H54 (cell line): ENCODE data around the gene ALS2CL.
"Not testable (repeated sequence)": the region's sequence is repeated elsewhere in the genome, so short reads cannot be mapped to it uniquely, and the experiment has no call there.

ENCODE experiments used
- DNase-seq: peaks from one replicate; pipeline ENCODE4 v3.0.0; 2011; ENCODE audit warnings: low spot score, mixed read lengths; ENCODE audit not compliant: insufficient read length
- FAIRE-seq: peaks from 3 replicates; lab custom pipeline; 2011; peaks lifted over from hg19 to GRCh38; lab: Jason Lieb, UNC
- POLR2A ChIP-seq: IDR thresholded peaks from 2 replicates; pipeline ENCODE4 v1.6.1; 2011; ENCODE audit warnings: low read depth, mild to moderate bottlenecking, low read length

Gene ALS2CL

DNA sequence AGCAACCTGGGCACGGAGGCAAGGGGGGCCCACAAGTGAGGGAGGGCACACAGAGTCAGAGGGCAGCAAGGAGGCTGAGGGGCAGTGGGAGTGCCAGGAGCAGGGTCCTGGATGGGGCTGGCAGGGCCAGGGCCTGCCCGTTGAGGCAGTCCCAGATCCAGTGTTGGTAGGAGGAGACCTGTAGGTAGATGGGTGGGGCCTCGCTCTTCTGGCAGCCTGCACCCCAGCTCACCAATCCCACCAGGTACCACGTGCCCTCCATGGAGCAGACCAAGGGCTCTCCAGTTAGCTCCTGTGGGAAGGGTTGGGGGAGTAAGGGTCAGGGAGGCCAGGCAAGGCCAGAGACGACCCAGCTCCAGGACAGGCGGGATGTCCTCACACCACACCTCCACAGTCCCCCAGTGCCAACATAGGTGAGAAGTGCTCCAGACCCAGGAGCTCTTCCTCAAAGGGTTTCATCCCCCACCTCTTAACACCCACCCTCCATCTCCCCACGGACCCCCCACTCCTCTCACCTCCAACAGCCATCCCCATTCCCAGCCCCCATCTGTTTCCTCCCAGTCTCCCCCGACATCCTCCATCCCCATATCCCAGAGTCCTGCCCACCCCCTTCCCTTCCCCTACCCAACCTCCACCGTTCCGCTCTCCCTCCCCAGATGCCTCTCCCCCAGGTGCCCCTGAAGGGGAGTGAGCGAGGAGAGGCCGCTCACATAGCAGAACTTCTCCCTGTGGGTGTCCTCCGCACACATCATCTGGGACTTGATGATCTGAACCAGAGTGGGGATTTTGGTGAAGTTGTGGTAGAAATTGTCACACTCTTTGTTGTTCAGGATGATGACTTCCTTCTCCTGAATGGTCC, 18.9 kb upstream of the ALS2CL start:
- FAIRE-seq, result no peak
- no peak for TF ChIP-seq POLR2A
- DNase-seq, result no peak

GRCh38 chr3:46711760-46712159, 18.3 kb upstream of the ALS2CL start:
- no peak for TF ChIP-seq POLR2A
- FAIRE-seq, result no peak
- DNase-seq, result no peak

DNA sequence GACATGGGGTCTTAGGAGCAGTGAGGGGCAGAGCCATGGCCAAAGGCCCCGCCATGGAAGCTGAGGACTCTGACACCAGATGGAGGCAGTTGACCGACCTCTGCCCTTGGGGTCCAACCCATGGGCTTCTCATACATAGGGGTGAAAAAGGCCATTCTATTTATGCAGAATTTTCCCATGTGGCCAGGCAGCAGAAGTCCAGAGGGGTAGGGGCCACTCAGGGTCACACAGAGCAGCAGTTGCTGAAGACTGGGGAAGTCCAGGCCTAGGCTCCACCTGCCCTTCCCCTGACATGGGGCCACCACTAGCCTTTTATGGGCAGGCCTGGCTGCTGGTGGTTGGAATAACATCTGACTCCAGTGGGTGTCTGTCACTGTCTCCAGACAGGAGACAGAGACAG, 17.8 kb upstream of the ALS2CL start:
- no peak for DNase-seq
- no peak for TF ChIP-seq POLR2A
- no peak for FAIRE-seq

DNA sequence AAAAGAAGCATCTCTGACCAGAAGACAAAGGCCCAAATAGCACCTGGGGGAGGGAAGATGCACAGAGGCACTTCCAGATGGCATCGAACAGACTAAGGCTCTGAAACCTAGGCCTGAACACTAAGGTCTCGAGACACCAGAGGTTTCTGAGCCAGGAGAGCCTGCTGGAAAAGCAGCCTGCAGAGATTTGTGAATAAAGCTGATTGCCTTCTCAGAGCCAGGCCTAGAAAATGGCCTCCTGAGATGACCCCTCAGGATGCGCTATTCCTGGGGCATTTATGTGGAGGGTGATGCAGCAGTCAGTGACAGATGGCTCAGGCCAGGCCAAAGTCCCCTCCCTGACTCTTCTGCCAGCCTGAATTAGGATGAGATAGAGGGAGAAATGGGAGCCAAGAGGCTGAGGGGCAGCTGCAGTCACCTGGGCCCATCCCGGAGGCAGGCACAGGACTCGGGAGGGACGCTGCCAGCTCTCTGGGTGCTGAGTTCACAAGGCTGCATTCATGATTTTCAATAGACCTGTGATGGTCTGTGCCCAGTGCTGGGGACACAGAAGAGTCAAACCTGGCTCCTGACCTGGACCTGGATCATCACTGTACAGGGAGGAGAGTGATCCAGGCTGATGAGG, 17.3 kb upstream of the ALS2CL start:
- no peak for TF ChIP-seq POLR2A
- no peak for FAIRE-seq
- DNase-seq, result no peak

- FAIRE-seq, result no peak
- TF ChIP-seq POLR2A, result no peak
These were observed 16.8 kb upstream of the ALS2CL start for GRCh38 chr3:46710229-46710628.

DNA sequence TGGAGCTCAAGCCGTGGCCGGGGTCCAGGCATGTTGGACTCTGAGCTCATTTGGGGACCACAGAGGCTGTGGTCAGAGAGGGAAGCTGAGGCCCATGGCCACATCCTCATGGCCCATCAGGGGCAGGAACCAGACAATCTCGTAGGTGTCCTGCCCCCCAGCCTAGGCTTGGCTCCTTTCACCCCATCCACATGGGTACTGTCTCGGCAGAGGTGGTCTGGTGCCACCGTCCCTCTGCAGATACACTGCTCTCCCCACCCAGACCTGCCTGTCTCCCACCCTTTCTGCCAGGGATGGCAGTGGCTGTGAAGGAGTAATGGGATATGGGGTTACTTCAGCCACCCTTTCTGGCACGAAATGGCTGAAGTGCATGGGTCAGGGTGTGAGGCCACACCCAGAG, 16.2 kb upstream of the ALS2CL start:
- DNase-seq, result no peak
- no peak for FAIRE-seq
- no peak for TF ChIP-seq POLR2A

More at GRCh38 chr3:46710229-46710628, 16.8 kb upstream of the ALS2CL start:
- no peak for DNase-seq

DNA sequence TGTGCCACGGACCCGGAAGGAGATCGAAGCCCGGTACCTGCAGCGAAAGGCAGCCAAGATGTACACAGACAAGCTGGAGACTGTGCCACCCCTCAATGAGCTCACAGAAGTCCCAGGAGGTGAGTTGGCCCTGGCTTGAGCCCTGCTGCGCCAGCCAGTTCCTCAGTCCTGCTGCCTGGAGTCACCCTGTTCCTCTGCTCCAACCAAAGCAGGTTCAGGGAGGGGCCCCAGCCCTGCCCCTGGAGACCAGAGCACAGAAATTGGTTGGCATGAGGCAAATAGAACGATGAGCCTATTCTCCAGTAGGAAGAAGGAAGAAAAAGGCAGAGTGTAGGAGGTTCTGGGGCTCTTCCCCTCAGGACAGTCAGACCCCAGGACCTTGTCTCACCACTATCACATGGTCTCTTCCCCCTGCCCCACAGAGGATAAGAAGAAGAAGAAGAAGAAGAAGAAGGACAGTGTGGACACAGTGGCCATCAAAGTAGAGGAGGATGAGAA, 15.7 kb upstream of the ALS2CL start:
- no peak for DNase-seq
- TF ChIP-seq POLR2A, result no peak
- no peak for FAIRE-seq

DNA sequence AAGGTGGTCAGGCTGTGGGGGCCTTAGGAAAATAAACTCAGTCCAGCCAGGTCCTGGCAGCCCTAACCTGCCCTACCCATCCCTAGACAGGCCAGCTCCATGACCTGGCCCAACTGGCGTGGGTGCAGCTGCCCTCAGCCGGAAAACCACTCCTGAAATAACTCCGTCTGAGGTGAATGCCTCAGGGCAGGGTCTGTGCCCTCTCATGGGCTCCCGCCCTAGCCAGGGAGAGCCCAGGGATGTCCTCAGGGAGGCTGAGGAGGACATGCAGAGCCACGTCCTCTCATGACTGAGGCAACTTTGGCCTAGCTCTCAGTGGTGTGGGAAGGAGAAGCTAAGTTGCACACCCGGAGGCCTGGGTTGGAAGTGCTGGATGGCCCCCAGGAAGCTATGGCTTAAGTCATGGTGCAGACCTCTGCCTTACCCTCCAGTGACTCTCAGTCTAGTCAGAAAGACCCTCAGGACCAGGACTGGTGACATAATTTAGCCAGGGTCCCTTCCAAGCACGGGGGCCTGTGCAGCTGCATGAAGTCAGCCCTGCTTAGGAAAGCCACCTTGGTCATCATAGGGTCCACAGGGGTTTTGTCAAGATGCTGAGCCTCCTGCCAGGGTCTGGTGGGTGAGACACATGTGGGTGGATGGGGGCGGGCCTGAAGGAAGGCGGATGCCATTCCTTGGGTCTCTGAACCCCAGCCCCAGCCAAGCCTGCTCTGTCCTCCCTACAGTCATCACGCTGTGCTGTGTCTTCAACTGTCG, 15.1 kb upstream of the ALS2CL start:
- no peak for DNase-seq
- TF ChIP-seq POLR2A, result no peak
- FAIRE-seq, result no peak

DNA sequence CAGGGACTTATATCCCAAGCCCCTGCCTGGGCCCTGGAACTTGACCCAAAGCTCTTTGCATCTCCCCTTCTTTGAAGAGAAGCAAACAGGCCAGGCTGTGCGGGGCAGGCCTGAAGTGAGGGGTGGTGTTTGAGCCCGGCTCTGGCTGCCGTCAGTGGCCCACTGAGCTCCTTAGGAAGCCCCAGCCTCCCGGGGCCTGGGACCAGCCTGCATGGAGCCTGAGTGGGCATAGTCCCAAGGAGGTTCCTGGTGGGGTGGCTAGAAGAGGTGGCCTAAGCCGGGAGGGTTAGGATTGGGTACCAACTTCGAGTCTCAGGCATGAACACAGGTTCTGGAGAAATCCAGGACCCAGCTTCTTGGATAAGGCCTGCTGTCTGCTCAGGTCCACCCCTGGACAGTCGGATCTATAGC, 14.1 kb upstream of the ALS2CL start:
- TF ChIP-seq POLR2A, result no peak
- DNase-seq (no peak), FAIRE-seq (no peak)

DNA sequence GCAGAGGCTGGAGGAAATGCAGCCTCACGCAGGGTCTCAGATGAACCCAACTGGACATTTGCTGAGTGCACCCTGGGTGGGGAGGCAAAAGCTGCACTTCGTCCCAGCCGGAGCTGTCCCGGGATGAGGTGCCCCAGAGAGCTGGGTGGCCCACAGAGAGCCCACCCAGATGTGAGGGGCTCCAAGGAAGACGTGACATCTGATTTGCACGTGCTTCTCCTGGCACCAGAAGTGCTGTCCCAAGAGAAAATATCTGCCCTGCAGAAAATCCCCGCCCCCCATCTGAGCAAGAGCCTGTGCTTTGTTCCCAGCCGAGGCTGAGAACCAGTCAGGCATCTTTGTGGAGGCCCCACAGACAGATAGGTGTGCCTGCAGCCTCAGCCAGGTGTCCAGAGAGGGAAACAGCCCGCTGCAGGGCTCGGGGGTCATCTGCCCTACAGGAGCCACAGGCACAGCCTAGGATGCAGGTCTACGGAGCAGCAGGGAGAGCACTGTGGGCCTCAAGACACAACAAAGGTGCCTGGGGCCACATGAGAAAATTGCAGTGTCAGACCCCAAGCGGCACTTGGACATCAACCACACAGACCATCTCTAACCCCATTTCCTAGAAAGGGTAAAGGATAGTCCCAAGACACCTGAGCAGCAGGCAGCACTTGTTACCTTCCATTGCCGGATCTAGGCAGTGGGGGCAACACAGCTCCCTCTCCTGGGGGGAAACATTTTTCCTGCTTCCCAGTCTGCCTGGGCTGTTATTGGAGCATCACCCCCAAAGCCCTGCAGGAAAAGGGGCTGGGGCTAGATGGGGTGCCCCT, 13.5 kb upstream of the ALS2CL start:
- FAIRE-seq (no peak), DNase-seq (no peak)
- TF ChIP-seq POLR2A, result no peak

- TF ChIP-seq POLR2A, result no peak
- FAIRE-seq (no peak), DNase-seq (peak; percentile 85)
These were observed 12.5 kb upstream of the ALS2CL start for GRCh38 chr3:46705751-46706552.

GRCh38 chr3:46705022-46705530, 11.6 kb upstream of the ALS2CL start:
- FAIRE-seq (no peak), DNase-seq (peak; percentile 82)
- no peak for TF ChIP-seq POLR2A

DNA sequence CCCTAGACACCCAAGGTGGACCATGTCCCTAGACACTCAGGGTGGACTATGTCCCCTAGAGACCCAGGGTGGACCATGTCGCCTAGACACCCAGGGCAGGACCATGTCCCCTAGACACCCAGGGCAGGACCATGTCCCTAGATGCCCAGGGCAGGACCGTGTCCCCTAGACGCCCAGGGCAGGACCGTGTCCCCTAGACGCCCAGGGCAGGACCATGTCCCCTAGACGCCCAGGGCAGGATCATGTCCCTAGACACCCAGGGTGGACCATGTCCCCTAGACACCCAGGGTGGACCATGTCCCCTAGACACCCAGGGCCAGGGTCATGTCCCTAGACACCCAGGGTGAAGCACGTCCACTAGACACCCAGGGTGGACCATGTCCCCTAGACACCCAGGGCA, 10.9 kb upstream of the ALS2CL start:
- not testable (repeated sequence) for DNase-seq

More for the DNA sequence above, 10.9 kb upstream of the ALS2CL start:
- not testable (repeated sequence) for FAIRE-seq
